ENCODE results near the gene TMPRSS6.

Gene TMPRSS6

GRCh38 chr22:37109242-37109917 lies at the start of gene TMPRSS6:
Gene TMPRSS6 (minus strand): TSS chr22:37109713. CDS start chr22:37103417, 6,296 bp downstream.
- DNase-seq, result no peak

GRCh38 chr22:37158963-37159290 lies 49.4 kb upstream of the TMPRSS6 start:
- no peak for DNase-seq

GRCh38 chr22:37157516-37158285 lies 48.2 kb upstream of the TMPRSS6 start:
- no peak for DNase-seq

- no peak for DNase-seq
Measured at GRCh38 chr22:37156686-37157435, 47.3 kb upstream of the TMPRSS6 start.

GRCh38 chr22:37155971-37156370 lies 46.5 kb upstream of the TMPRSS6 start:
- DNase-seq, result no peak

DNA sequence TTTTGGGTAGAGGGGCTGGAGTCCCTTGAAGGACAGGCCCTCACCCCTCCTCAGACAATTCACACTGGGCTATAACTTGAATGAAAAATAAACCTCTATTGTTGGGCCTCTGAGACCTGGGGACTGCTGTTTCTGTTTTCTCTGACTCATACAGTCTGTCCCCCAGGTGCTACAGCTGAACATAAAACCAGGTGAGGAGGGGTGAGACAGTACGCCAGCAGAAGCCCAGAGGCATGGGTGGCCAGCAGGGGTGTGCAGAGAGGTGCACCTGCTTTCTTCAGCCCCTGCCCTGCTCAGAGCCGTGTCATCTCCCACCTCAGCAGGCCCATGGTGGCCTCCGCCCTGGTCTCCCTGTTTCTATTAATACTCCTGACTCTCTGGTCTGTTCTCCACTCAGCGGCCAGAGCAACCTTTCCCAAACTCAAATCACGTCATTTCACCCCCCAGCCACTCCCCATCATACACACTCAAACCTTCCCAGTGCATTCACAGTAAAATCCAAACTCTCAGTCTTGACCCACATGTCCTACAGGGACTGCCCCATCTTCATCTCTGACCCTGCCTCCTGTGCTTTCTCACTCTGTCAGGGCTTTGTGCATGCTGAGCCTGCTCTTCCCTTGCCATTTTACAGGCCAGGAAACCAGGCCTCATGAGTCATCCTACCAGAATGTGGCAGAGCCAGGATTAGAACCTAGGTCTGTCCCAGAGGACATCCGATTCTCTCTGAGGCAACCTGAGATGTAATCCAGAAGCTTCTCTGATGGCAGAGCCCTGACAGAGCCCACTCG lies 45.6 kb upstream of the TMPRSS6 start:
- DNase-seq, result no peak

GRCh38 chr22:37153901-37154300 lies 44.4 kb upstream of the TMPRSS6 start:
- DNase-seq, result no peak

DNA sequence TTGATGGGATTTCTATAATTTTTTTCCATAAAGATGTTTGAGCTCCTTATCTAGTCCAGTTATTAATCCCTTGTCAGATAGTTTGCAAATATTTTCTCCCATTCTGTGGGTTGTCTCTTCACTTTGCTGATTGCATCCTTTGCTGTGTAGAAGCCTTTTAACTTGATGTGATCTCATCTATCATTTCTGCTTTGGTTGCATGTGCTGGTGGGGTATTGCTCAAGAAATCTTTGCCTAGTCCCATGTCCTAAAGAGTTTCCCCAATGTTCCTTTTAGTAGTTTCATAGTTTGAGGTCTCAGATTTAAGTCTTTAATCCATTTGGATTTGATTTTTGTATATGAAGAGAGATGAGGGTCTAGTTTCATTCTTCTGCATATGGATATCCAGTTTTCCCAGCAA lies 41.9 kb upstream of the TMPRSS6 start:
- DNase-seq, result no peak

DNA sequence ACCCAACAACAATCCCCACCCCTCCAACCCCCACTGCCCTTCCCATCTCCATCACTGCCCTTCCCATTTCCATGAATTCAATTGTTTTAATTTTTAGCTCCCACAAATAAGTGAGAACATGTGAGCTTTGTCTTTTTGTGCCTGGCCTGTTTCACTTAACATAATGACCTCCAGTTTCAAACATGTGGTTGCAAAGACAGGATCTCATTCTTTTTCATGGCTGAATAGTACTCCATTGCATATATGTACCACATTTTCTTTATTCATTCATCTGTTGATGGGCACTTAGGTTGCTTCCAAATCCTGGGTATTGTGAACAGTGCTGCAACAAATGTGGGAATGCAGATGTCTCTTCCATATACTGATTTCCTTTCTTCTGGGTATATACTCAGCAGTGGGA lies 41.2 kb upstream of the TMPRSS6 start:
- DNase-seq, result no peak

- DNase-seq, result no peak
Measured at GRCh38 chr22:37148742-37149665, 39.5 kb upstream of the TMPRSS6 start.

- no peak for DNase-seq
Measured at GRCh38 chr22:37148031-37148651, 38.6 kb upstream of the TMPRSS6 start.

- no peak for DNase-seq
Measured at GRCh38 chr22:37147186-37147990, 37.9 kb upstream of the TMPRSS6 start.

DNA sequence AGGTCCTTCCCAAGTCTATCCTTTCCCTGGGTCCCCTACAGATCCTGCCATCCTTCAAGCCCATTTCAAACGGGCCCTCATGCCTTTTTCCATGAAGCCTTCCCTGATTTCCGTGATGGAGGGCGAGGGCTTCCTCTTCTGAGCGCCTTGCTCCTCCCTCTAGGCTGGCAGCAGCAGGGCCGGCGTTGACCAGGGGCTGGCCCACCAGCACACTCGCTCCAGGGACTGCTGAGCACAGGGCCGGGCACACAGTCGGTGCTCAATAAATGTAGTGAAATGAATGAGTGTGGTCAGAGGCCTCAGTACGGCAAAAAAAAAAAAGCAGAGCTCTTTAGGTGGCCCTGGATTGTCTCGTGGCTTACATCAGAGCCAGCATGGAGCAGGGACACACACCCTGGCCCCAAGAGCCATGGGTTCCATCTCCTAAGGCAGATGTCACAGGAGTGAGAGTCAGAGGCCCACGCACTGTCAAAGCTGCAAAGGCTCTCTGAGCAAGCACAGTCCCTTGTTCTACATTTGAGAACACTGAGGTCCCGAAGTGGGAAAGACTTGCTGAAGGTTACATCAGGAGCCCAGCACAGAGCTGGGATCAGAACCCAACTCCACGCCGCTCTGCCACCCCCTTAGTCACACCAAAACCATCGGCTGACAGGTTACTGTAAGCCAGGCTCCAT lies 37.1 kb upstream of the TMPRSS6 start:
- DNase-seq, result no peak

DNA sequence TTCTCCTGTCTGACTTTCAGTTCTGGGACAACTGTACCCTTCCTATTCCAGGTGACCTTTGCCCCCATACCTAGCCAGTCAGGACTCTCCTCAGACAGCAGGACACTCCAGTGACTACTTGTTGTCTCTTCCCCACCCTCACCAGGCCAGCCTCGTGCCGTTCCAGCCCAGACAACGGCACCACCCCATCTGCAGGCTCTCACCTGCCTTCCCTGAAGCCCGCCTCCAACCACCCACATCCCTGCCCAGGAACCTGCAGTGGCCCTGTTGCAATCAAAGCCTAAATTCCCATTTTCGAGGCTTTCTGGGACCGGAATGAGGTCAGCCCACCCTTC lies 36.5 kb upstream of the TMPRSS6 start:
- no peak for DNase-seq

DNA sequence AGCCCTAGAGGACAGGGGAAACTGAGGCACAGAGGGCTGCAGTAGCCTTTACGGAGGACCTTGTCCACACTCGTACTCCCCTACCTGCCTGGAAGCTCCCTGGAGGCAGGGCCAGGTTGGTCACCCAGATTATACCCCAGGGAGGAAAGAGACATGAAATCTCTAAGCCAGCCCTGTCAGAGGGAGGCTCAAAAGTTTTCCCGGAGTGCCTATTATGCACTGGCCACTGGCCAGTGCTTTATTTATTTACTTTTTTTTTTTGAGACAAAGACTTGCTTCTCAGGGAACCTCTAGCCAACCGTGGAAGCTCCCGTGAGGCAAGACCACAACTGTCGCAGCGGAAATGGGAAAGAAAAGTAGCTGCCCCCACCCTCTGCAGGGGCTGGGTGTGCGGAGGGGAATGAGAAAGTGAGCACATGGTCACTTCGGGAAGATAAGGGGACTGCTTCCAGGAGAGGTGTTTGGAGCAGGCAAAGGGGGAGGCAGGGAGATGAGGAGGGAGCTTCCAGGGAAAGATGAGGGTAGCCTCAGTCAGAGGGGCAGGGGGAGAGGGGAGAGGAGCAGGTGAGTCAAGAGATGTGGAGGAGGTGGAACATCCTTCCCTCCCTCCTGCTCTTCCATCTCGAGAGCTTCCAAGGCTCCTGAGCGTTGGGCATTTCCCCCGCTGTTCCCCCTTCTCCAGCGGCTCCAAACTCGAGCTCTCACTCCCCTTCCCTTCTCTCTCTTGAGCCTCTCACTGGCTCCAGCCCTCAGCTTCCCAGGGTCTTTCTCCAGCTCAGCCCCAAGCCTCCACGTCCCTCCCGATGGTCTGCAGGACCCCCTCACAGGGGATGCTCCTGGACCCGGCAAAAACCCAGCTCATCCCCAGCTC lies 35.9 kb upstream of the TMPRSS6 start:
- no peak for DNase-seq

DNA sequence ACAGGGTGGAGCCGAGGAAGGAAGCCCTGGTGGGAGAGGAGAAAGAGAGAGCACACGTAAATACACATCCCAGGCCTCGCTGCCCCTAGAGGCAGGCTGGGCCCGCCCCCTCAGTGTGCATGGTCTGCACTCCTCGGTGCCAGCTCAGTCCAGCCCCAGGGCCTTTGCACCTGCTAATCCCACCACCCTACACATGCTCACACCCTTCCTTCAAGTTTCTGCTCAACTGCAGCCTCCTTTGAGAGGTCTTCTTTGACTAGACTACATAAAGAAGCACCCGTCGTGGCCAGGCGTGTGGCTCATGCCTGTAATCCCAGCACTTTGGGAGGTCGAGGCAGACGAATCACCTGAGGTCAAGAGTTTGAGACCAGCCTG lies 34.7 kb upstream of the TMPRSS6 start:
- DNase-seq, result no peak

DNA sequence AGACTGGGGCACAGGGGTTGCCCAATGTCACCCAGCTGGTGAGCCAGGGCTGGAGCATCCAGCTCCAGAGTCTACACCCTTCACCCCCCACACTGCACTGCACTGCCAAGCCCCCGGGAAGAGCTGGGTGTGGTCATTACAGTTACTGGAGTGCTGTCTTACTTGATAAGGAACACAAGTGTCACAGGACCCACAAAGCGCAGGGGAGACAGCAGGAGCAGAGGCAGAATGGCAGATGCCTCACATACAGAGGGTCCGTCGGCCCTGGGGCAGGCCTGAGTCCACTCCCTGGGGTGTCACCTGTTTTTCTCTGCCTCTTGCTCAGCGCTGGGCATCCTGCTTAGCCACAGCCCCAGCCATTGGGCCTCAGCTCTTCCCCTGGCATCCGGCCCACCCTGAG lies 32.5 kb upstream of the TMPRSS6 start:
- DNase-seq, result no peak

DNA sequence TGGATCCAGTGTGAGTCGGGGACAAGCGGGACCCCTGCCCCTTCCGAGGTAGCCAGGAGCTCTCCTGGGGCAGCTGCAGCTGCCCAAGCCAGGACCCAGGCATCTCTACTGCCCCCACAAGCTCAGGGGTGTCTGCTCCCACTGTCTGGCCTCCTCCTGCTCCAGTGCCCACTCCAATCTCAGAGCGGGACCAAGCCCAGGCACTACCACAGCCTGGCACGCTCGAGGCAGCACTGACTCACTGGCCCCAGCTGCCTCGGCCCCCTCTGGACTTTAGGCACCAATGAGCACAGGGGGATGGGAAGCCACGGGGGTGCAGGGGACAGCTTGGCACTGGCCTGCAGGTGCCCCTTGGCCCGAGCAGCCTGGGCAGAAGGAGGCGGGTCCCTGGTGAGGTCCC lies 32.0 kb upstream of the TMPRSS6 start:
- no peak for DNase-seq

- no peak for DNase-seq
Measured at GRCh38 chr22:37140686-37141323, 31.3 kb upstream of the TMPRSS6 start.
